H9 (cell line): ENCODE measurements around the gene TINAG. TPM values are rescaled to one million over a fixed set of nuclear protein-coding genes. Genes with fewer than 3 reads are reported as not detected.

ENCODE experiments used
- DNase-seq: peaks from one replicate; pipeline ENCODE4 v3.0.0-alpha.2; 2017
- H2AFZ ChIP-seq: one replicate; pipeline ENCODE4 v1.6.1; 2013; ENCODE audit warnings: mild to moderate bottlenecking, low read length, control low read depth, moderate library complexity
- H2AK5ac ChIP-seq: 2 replicates; pipeline ENCODE4 v1.6.1; 2013; ENCODE audit warnings: low read length, control low read depth, mixed read lengths; ENCODE audit not compliant: insufficient read length
- H2BK120ac ChIP-seq: one replicate; pipeline ENCODE4 v1.6.1; 2013; ENCODE audit warnings: low read depth, mild to moderate bottlenecking, low read length, control low read depth, inconsistent platforms; ENCODE audit not compliant: poor library complexity, severe bottlenecking
- H2BK12ac ChIP-seq: 2 replicates; pipeline ENCODE4 v1.6.1; 2013; ENCODE audit warnings: low read length, control low read depth, mixed read lengths, low read depth; ENCODE audit not compliant: insufficient read length
- H2BK15ac ChIP-seq: 2 replicates; pipeline ENCODE4 v1.6.1; 2013; ENCODE audit warnings: low read depth, low read length, control low read depth
- H2BK20ac ChIP-seq: one replicate; pipeline ENCODE4 v1.6.1; 2013; ENCODE audit warnings: low read depth, mild to moderate bottlenecking, low read length, control low read depth, inconsistent platforms; ENCODE audit not compliant: poor library complexity, severe bottlenecking
- H2BK5ac ChIP-seq: 2 replicates; pipeline ENCODE4 v1.6.1; 2013; ENCODE audit warnings: low read length, control low read depth, mixed read lengths; ENCODE audit not compliant: insufficient read length
- H3K14ac ChIP-seq: 2 replicates; pipeline ENCODE4 v1.6.1; 2013; ENCODE audit warnings: low read length, control low read depth; ENCODE audit not compliant: insufficient read depth
- H3K18ac ChIP-seq: 2 replicates; pipeline ENCODE4 v1.6.1; 2013; ENCODE audit warnings: low read depth, mild to moderate bottlenecking, mixed read lengths, low read length, control low read depth; ENCODE audit not compliant: insufficient read length
- H3K23ac ChIP-seq: 2 replicates; pipeline ENCODE4 v1.6.1; 2013; ENCODE audit warnings: low read length, control low read depth, mixed read lengths, low read depth; ENCODE audit not compliant: insufficient read length
- H3K23me2 ChIP-seq: 2 replicates; pipeline ENCODE4 v1.6.1; 2013; ENCODE audit warnings: low read depth, mild to moderate bottlenecking, mixed read lengths, low read length, control low read depth; ENCODE audit not compliant: insufficient read length, poor library complexity, severe bottlenecking
- H3K27ac ChIP-seq: 2 replicates; pipeline ENCODE4 v1.5.1; 2013; ENCODE audit warnings: low read length, control low read depth, mixed read lengths, low read depth; ENCODE audit not compliant: insufficient read length
- H3K27me3 ChIP-seq: 2 replicates; pipeline ENCODE4 v1.6.1; 2013; ENCODE audit warnings: low read length, control low read depth, inconsistent platforms; ENCODE audit not compliant: insufficient read depth
- H3K4ac ChIP-seq: 2 replicates; pipeline ENCODE4 v1.6.1; 2013; ENCODE audit warnings: low read depth, mild to moderate bottlenecking, control low read depth, inconsistent platforms, low read length, moderate library complexity
- H3K4me1 ChIP-seq: 2 replicates; pipeline ENCODE4 v1.6.1; 2013; ENCODE audit warnings: low read length, control low read depth, inconsistent platforms; ENCODE audit not compliant: insufficient read depth
- H3K4me2 ChIP-seq: 2 replicates; pipeline ENCODE4 v1.6.1; 2013; ENCODE audit warnings: low read length, control low read depth, mixed read lengths; ENCODE audit not compliant: insufficient read length, insufficient read depth
- H3K56ac ChIP-seq: 2 replicates; pipeline ENCODE4 v1.6.1; 2013; ENCODE audit warnings: low read depth, mild to moderate bottlenecking, mixed read lengths, low read length, control low read depth; ENCODE audit not compliant: insufficient read length
- H3K79me1 ChIP-seq: 2 replicates; pipeline ENCODE4 v1.6.1; 2013; ENCODE audit warnings: low read depth, mild to moderate bottlenecking, moderate library complexity, low read length, control low read depth, inconsistent platforms; ENCODE audit not compliant: insufficient read depth, poor library complexity, severe bottlenecking
- H3K79me2 ChIP-seq: 2 replicates; pipeline ENCODE4 v1.6.1; 2013; ENCODE audit warnings: low read length, control low read depth, inconsistent platforms; ENCODE audit not compliant: insufficient read depth
- H3K9ac ChIP-seq: 2 replicates; pipeline ENCODE4 v1.6.1; 2013; ENCODE audit warnings: low read length, control low read depth, mixed read lengths; ENCODE audit not compliant: insufficient read length; ENCODE audit errors: extremely low read depth
- H3K9me3 ChIP-seq: one replicate; pipeline ENCODE4 v1.6.1; 2013; ENCODE audit warnings: low read depth, low read length, inconsistent platforms; ENCODE audit not compliant: control insufficient read depth
- H3T11ph ChIP-seq: one replicate; pipeline ENCODE4 v1.6.1; 2013; ENCODE audit warnings: mild to moderate bottlenecking, low read length, control low read depth, inconsistent platforms
- H4K20me1 ChIP-seq: one replicate; pipeline ENCODE4 v1.6.1; 2013; ENCODE audit not compliant: control insufficient read depth, insufficient read length, insufficient read depth
- H4K5ac ChIP-seq: 2 replicates; pipeline ENCODE4 v1.6.1; 2013; ENCODE audit warnings: low read depth, mild to moderate bottlenecking, mixed read lengths, low read length, control low read depth; ENCODE audit not compliant: insufficient read length
- H4K8ac ChIP-seq: replicated peaks from 2 replicates; pipeline ENCODE4 v1.6.1; 2013; ENCODE audit warnings: low read length, control low read depth, mixed read lengths, low read depth; ENCODE audit not compliant: insufficient read length
- H4K91ac ChIP-seq: 2 replicates; pipeline ENCODE4 v1.6.1; 2013; ENCODE audit warnings: low read depth, mild to moderate bottlenecking, moderate library complexity, mixed read lengths, low read length, control low read depth; ENCODE audit not compliant: insufficient read length
- H3K27ac Mint-ChIP-seq, 3 experiments: 2 replicates in 2 of 3; 3 replicates in 1 of 3; pipeline ENCODE4 v1.8.0; 2020 to 2021; ENCODE audit warnings: mixed read lengths in 3 of 3, mild to moderate bottlenecking in 1 of 3, moderate library complexity in 1 of 3
- H3K27me3 Mint-ChIP-seq: 2 replicates; pipeline ENCODE4 v1.8.0; 2021; ENCODE audit warnings: low read depth, mild to moderate bottlenecking, moderate library complexity, mixed read lengths
- H3K36me3 Mint-ChIP-seq, 3 experiments: 2 replicates in 2 of 3; 3 replicates in 1 of 3; pipeline ENCODE4 v1.8.0; 2020 to 2021; ENCODE audit warnings: low read depth in 3 of 3, mixed read lengths in 3 of 3; ENCODE audit not compliant: insufficient read depth in 1 of 3
- H3K4me1 Mint-ChIP-seq, 2 experiments: 2 replicates each; pipeline ENCODE4 v1.8.0; 2020; ENCODE audit warnings: mixed read lengths in 2 of 2
- H3K4me3 Mint-ChIP-seq, 2 experiments: 2 replicates in 1 of 2; 3 replicates in 1 of 2; pipeline ENCODE4 v1.8.0; 2020 to 2021; ENCODE audit warnings: mild to moderate bottlenecking in 2 of 2, mixed read lengths in 2 of 2, moderate library complexity in 1 of 2
- H3K9me3 Mint-ChIP-seq, 2 experiments: 2 replicates in 1 of 2; 3 replicates in 1 of 2; pipeline ENCODE4 v1.8.0; 2020; ENCODE audit warnings: mild to moderate bottlenecking in 2 of 2, mixed read lengths in 2 of 2, moderate library complexity in 1 of 2
- CTCF ChIP-seq: fragments of 200-600 bp; sonication (generic); conservative IDR thresholded peaks from 3 replicates; pipeline ENCODE4 v1.8.0; 2021; ENCODE audit warnings: antibody characterized with exemption, mild to moderate bottlenecking
- WGBS: extraction: QIAGEN DNeasy Blood & Tissue Kit; methylation state at CpG from one replicate; pipeline ENCODE4 v1.1.7; 2013; ENCODE audit warnings: missing lambda C conversion rate, low lambda C conversion rate, mixed read lengths; ENCODE audit not compliant: insufficient read length; ENCODE audit errors: extremely low coverage; 5-methylcytosine and 5-hydroxymethylcytosine counted together
- total RNA-seq: library from RNA; stranded (reverse); gene quantifications from 2 replicates; pipeline ENCODE4 v1.2.1, GENCODE V29; 2021

The TINAG gene
- total RNA-seq, 1 experiment from 2014 or later = not detected

- no peak overlapping the region for H2BK15ac ChIP-seq
- no peaks in the 10 kb centered on the region for H3K27me3 ChIP-seq
- H3K79me2 ChIP-seq = no peaks in the 10 kb centered on the region
- no peak for DNase-seq
- no peaks in the 10 kb centered on the region for H3K27me3 Mint-ChIP-seq
- H2BK20ac ChIP-seq = no peak overlapping the region
- H3K56ac ChIP-seq = no peak overlapping the region
- H3K4me1 ChIP-seq = no peaks in the 10 kb centered on the region
- WGBS = no CpG with 5 or more reads among the region's 2 CpGs
- no peak overlapping the region for H2AK5ac ChIP-seq
- no peak overlapping the region for H3K4me2 ChIP-seq
- H3K36me3 Mint-ChIP-seq = no peaks in the 10 kb centered on the region
- no peak overlapping the region for H3K27ac ChIP-seq
- H3K9me3 ChIP-seq = no peaks in the 10 kb centered on the region
- no peaks in the 10 kb centered on the region for H3K79me1 ChIP-seq
- no peak overlapping the region for H2BK120ac ChIP-seq
- no peak overlapping the region for H2BK5ac ChIP-seq
- no peak overlapping the region for H4K5ac ChIP-seq
- no peaks in the 10 kb centered on the region; a peak in 2 of 4 replicates for H3K4me1 Mint-ChIP-seq
- H3K9me3 Mint-ChIP-seq = no peaks in the 10 kb centered on the region
- no peak for TF ChIP-seq CTCF
- no peak overlapping the region for H4K8ac ChIP-seq
- H3K23ac ChIP-seq = no peak overlapping the region
- H3K14ac ChIP-seq = no peak overlapping the region
- no peaks in the 10 kb centered on the region for H4K20me1 ChIP-seq
- H3K9ac ChIP-seq = no peak overlapping the region
- H3K18ac ChIP-seq = no peak overlapping the region
- H3K4ac ChIP-seq = no peak overlapping the region
- no peak overlapping the region for H3K27ac Mint-ChIP-seq
- no peaks in the 10 kb centered on the region for H3K23me2 ChIP-seq
- no peak overlapping the region for H2AFZ ChIP-seq
- H3K4me3 Mint-ChIP-seq = no peak overlapping the region
- no peak overlapping the region for H2BK12ac ChIP-seq
- H3T11ph ChIP-seq = no peak overlapping the region
- H4K91ac ChIP-seq = no peak overlapping the region
These were observed 123.2 kb downstream of the TINAG start for GRCh38 chr6:54431466-54431865.

Other genes with a start within 250 kb of the TINAG start
- gene MLIP, start 197.0 kb upstream of the TINAG start, total RNA-seq = not detected in 2 replicates